Duodenal mucosa (tissue), 2 donors: Measurements from ENCODE around the gene TYW1.
"Not testable (repeated sequence)": the region's sequence is repeated elsewhere in the genome, so short reads cannot be mapped to it uniquely, and the experiment has no call there.

Experiments
- H3K27ac ChIP-seq: one replicate; pipeline ENCODE4 v1.7.0; 2013; ENCODE audit warnings: low read depth, low read length
- H3K27me3 ChIP-seq, 2 donors: one replicate each; pipeline ENCODE4 v1.7.0; 2013; ENCODE audit warnings: low read length in 2 of 2, control low read depth in 1 of 2; ENCODE audit not compliant: insufficient read depth in 2 of 2, control insufficient read depth in 1 of 2
- H3K36me3 ChIP-seq, 2 donors: one replicate each; pipeline ENCODE4 v1.7.0; 2013; ENCODE audit warnings: low read length in 2 of 2, control low read depth in 1 of 2; ENCODE audit not compliant: insufficient read depth in 2 of 2, control insufficient read depth in 1 of 2
- H3K4me1 ChIP-seq, 2 donors: one replicate each; pipeline ENCODE4 v1.7.0; 2013; ENCODE audit warnings: low read length in 2 of 2, control low read depth in 1 of 2; ENCODE audit not compliant: insufficient read depth in 2 of 2, control insufficient read depth in 1 of 2
- H3K4me3 ChIP-seq, 2 donors: one replicate each; pipeline ENCODE4 v1.7.0; 2013; ENCODE audit warnings: low read length in 2 of 2, low read depth in 1 of 2
- H3K9ac ChIP-seq, 2 donors: one replicate each; pipeline ENCODE4 v1.7.0; 2013; ENCODE audit warnings: low read length in 2 of 2, low read depth in 1 of 2
- H3K9me3 ChIP-seq, 2 donors: one replicate each; pipeline ENCODE4 v1.7.0; 2013; ENCODE audit warnings: low read length in 2 of 2, control low read depth in 1 of 2; ENCODE audit not compliant: control insufficient read depth in 1 of 2

TYW1 gene

GRCh38 chr7:67230029-67230428, 233.4 kb downstream of the TYW1 start:
- H3K27me3 ChIP-seq, H3K27ac ChIP-seq, H3K4me1 ChIP-seq, H3K4me3 ChIP-seq, H3K36me3 ChIP-seq, H3K9ac ChIP-seq, H3K9me3 ChIP-seq: not testable (repeated sequence)

GRCh38 chr7:67233506-67233905, 236.9 kb downstream of the TYW1 start:
- H3K27me3 ChIP-seq, H3K27ac ChIP-seq, H3K36me3 ChIP-seq, H3K4me3 ChIP-seq, H3K9me3 ChIP-seq, H3K9ac ChIP-seq, H3K4me1 ChIP-seq: not testable (repeated sequence)

- not testable (repeated sequence) for H3K36me3 ChIP-seq, H3K4me1 ChIP-seq, H3K9ac ChIP-seq, H3K4me3 ChIP-seq, H3K27ac ChIP-seq, H3K9me3 ChIP-seq, H3K27me3 ChIP-seq
Observed at GRCh38 chr7:67236216-67236615, 239.6 kb downstream of the TYW1 start.

- not testable (repeated sequence) for H3K9me3 ChIP-seq, H3K27me3 ChIP-seq
Observed at GRCh38 chr7:67242871-67243270, 246.2 kb downstream of the TYW1 start.

GRCh38 chr7:67248364-67248763, 251.7 kb downstream of the TYW1 start:
- not testable (repeated sequence) for H3K4me3 ChIP-seq, H3K36me3 ChIP-seq, H3K4me1 ChIP-seq, H3K27ac ChIP-seq, H3K9me3 ChIP-seq, H3K27me3 ChIP-seq, H3K9ac ChIP-seq

More at GRCh38 chr7:67242871-67243270, 246.2 kb downstream of the TYW1 start:
- not testable (repeated sequence) for H3K27ac ChIP-seq, H3K4me3 ChIP-seq, H3K4me1 ChIP-seq, H3K9ac ChIP-seq, H3K36me3 ChIP-seq

- Histone ChIP-seq H3K9ac (no peak overlapping the region), H3K4me3 (no peak overlapping the region), H3K27me3 (no peaks in the 10 kb centered on the region), H3K4me1 (no peaks in the 10 kb centered on the region), H3K9me3 (peaks cover 6 to 7% of the 10 kb centered on the region in 2 donors), H3K27ac (no peak overlapping the region), H3K36me3 (no peaks in the 10 kb centered on the region)
Observed at GRCh38 chr7:67251986-67252558, 255.4 kb downstream of the TYW1 start.

GRCh38 chr7:67255076-67255475, 258.4 kb downstream of the TYW1 start:
- not testable (repeated sequence) for H3K4me3 ChIP-seq, H3K36me3 ChIP-seq, H3K27ac ChIP-seq, H3K4me1 ChIP-seq, H3K9me3 ChIP-seq, H3K9ac ChIP-seq, H3K27me3 ChIP-seq

- H3K4me1 ChIP-seq, H3K27me3 ChIP-seq, H3K36me3 ChIP-seq, H3K4me3 ChIP-seq, H3K9me3 ChIP-seq, H3K9ac ChIP-seq, H3K27ac ChIP-seq: not testable (repeated sequence)
Observed at GRCh38 chr7:67257779-67258178, 261.1 kb downstream of the TYW1 start.

- H3K9me3 ChIP-seq, H3K4me3 ChIP-seq, H3K4me1 ChIP-seq, H3K27ac ChIP-seq, H3K27me3 ChIP-seq, H3K9ac ChIP-seq, H3K36me3 ChIP-seq: not testable (repeated sequence)
Observed at GRCh38 chr7:67259363-67259762, 262.7 kb downstream of the TYW1 start.

GRCh38 chr7:67260166-67260586, 263.5 kb downstream of the TYW1 start:
- H3K4me3 ChIP-seq, H3K9ac ChIP-seq, H3K36me3 ChIP-seq: not testable (repeated sequence)

GRCh38 chr7:67264000-67264399, 267.4 kb downstream of the TYW1 start:
- not testable (repeated sequence) for H3K9me3 ChIP-seq, H3K4me1 ChIP-seq, H3K36me3 ChIP-seq, H3K4me3 ChIP-seq, H3K27ac ChIP-seq, H3K9ac ChIP-seq, H3K27me3 ChIP-seq

More at GRCh38 chr7:67260166-67260586, 263.5 kb downstream of the TYW1 start:
- H3K9me3 ChIP-seq, H3K27me3 ChIP-seq, H3K4me1 ChIP-seq, H3K27ac ChIP-seq: not testable (repeated sequence)
